A673 (cell line): ENCODE measurements around the gene SNCB.

ENCODE experiments used
- EZH2 ChIP-seq: fragments of 200-600 bp; sonication (generic); IDR thresholded peaks from 2 replicates; pipeline ENCODE4 v1.6.1; 2017; ENCODE audit warnings: borderline replicate concordance, low read depth, mild to moderate bottlenecking, mixed read lengths, antibody characterized with exemption, low read length; ENCODE audit not compliant: poor library complexity, severe bottlenecking
- TF ChIP-seq, protein P1 (sequence below): fragments of 300-800, 200-600 bp; sonication (generic); conservative IDR thresholded peaks from 2 replicates; pipeline ENCODE4 v1.5.1; 2017; ENCODE audit warnings: low read depth, mild to moderate bottlenecking, antibody characterized with exemption, low read length, moderate library complexity, mixed read lengths

DNA sequence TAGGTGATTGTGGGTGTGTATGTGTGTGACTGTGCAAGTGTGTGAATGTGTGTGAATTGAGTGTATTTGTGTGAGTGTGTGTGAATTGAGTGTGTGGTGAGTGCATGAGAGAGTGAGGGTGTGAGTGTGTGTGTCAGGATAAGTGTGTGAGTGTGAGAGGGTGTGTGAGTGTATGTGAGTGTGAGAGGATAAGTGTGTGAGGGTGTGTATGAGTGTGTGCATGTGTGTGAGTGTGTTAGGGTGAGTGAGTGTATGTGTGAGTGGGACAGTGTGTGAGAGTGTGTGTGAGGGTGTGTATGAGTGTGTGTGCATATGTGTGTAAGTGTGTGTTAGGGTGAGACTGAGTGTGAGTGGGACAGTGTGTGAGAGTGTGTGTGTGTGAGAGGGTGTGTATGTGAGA is 42.0 kb downstream of the SNCB start:
- TF ChIP-seq, protein P1, sequence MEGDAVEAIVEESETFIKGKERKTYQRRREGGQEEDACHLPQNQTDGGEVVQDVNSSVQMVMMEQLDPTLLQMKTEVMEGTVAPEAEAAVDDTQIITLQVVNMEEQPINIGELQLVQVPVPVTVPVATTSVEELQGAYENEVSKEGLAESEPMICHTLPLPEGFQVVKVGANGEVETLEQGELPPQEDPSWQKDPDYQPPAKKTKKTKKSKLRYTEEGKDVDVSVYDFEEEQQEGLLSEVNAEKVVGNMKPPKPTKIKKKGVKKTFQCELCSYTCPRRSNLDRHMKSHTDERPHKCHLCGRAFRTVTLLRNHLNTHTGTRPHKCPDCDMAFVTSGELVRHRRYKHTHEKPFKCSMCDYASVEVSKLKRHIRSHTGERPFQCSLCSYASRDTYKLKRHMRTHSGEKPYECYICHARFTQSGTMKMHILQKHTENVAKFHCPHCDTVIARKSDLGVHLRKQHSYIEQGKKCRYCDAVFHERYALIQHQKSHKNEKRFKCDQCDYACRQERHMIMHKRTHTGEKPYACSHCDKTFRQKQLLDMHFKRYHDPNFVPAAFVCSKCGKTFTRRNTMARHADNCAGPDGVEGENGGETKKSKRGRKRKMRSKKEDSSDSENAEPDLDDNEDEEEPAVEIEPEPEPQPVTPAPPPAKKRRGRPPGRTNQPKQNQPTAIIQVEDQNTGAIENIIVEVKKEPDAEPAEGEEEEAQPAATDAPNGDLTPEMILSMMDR = no peak
- TF ChIP-seq EZH2 = no peak
